ENCODE results near the gene KRTAP5-6.
"Not testable (repeated sequence)": the region's sequence is repeated elsewhere in the genome, so short reads cannot be mapped to it uniquely, and the experiment has no call there.

DNA sequence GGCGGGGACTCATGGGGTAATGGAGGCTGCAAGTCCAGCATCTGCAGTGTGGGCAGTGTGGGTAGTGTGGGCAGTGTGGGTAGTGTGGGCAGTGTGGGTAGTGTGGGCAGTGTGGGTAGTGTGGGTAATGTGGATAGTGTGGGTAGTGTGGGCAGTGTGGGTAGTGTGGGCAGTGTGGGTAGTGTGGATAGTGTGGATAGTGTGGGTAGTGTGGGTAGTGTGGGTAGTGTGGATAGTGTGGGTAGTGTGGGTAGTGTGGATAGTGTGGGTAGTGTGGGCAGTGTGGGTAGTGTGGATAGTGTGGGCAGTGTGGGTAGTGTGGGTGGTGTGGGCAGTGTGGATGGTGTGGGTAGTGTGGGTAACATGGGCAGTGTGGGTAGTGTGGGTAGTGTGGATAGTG lies 26.5 kb upstream of the KRTAP5-6 start:
- TF ChIP-seq CTCF (IDR thresholded peaks at IDR 0.05); POLR2A (IDR thresholded peaks at IDR 0.05; ENCODE audit: low read length); MAX (IDR thresholded peaks at IDR 0.05); MAZ (IDR thresholded peaks at IDR 0.05; ENCODE audit: borderline replicate concordance, low read depth, low read length); NFE2L2 (conservative IDR thresholded peaks at IDR 0.05; ENCODE audit: low read length); HEYL (CRISPR knock-in tag; IDR thresholded peaks at IDR 0.05); EP300 (IDR thresholded peaks at IDR 0.05); REST (IDR thresholded peaks at IDR 0.05); USF2 (IDR thresholded peaks at IDR 0.05); ZNF302 (CRISPR knock-in tag; IDR thresholded peaks at IDR 0.05); KDM1A (IDR thresholded peaks at IDR 0.05; ENCODE audit: low read depth): not testable (repeated sequence)

All from A549 (cell line).